ENCODE data around the gene TES. TPM values are rescaled to one million over a fixed set of nuclear protein-coding genes. Genes with fewer than 3 reads are reported as not detected.
A peak's percentile ranks its signal among the peaks of the same experiment; 100 is the strongest.
"Not testable (repeated sequence)": the region's sequence is repeated elsewhere in the genome, so short reads cannot be mapped to it uniquely, and the experiment has no call there.

The TES gene
- total and polyA plus RNA-seq, 12 donors, result 9.4 to 38.5 (median 16.9) TPM

GRCh38 chr7:116242178-116242577, 31.8 kb downstream of the TES start:
- intact Hi-C loops (cut with DNase I), result no loop called here
- peaks cover 0 to 8% (median 0%) of the 10 kb centered on the region in 11 donors for H3K9me3 ChIP-seq
- H3K27ac ChIP-seq, result no peak overlapping the region
- DNase-seq, result no peak
- peaks cover 0 to 44% (median 0%) of the 10 kb centered on the region in 9 donors for H3K36me3 ChIP-seq
- 85 to 86% methylated on average over 1 of the region's 1 CpG for WGBS, 2 donors
- no peak overlapping the region for H3K4me3 ChIP-seq
- ATAC-seq, result no peak
- H3K4me1 ChIP-seq, result peaks cover 0 to 10% (median 0%) of the 10 kb centered on the region in 9 donors
- TF ChIP-seq CTCF (IDR thresholded peaks at IDR 0.05), result no peak
- H3K27me3 ChIP-seq, result no peaks in the 10 kb centered on the region

- DNase-seq (no peak), ATAC-seq (no peak)
- intact Hi-C loops (cut with DNase I), result no loop called here
- Histone ChIP-seq H3K9me3 (peaks cover 0 to 8% (median 0%) of the 10 kb centered on the region in 11 donors), H3K27me3 (no peaks in the 10 kb centered on the region), H3K27ac (no peak overlapping the region), H3K36me3 (peaks cover 0 to 44% (median 0%) of the 10 kb centered on the region in 9 donors), H3K4me3 (no peak overlapping the region), H3K4me1 (peaks cover 0 to 10% (median 0%) of the 10 kb centered on the region in 9 donors)
- no peak for TF ChIP-seq CTCF (IDR thresholded peaks at IDR 0.05)
Measured at GRCh38 chr7:116242759-116243158, 32.4 kb downstream of the TES start.

- H3K27ac ChIP-seq; H3K4me3 ChIP-seq; H3K27me3 ChIP-seq; DNase-seq; intact Hi-C loops (cut with DNase I); H3K9me3 ChIP-seq; ATAC-seq: not testable (repeated sequence)
- 96 to 99% methylated on average over 5 of the region's 5 CpGs for WGBS, 2 donors
- peaks cover 0 to 54% (median 1%) of the 10 kb centered on the region in 9 donors for H3K36me3 ChIP-seq
- peaks cover 0 to 10% (median 0%) of the 10 kb centered on the region in 9 donors for H3K4me1 ChIP-seq
Measured at GRCh38 chr7:116244803-116245202, 34.5 kb downstream of the TES start.

- Histone ChIP-seq H3K27me3 (no peaks in the 10 kb centered on the region), H3K36me3 (peaks cover 0 to 62% (median 9%) of the 10 kb centered on the region in 9 donors), H3K9me3 (peaks cover 0 to 8% (median 0%) of the 10 kb centered on the region in 11 donors), H3K4me3 (no peak overlapping the region), H3K4me1 (peaks cover 0 to 10% (median 0%) of the 10 kb centered on the region in 9 donors), H3K27ac (no peak overlapping the region)
- no peak for ATAC-seq
- TF ChIP-seq CTCF (IDR thresholded peaks at IDR 0.05), result no peak
- 32 to 92% methylated on average over 1 of the region's 1 CpG for WGBS, 2 donors
- DNase-seq, result no peak
- intact Hi-C loops (cut with DNase I), result no loop called here
Measured at GRCh38 chr7:116246357-116246756, 36.0 kb downstream of the TES start.

GRCh38 chr7:116249969-116250553, 39.7 kb downstream of the TES start:
- WGBS, 2 donors, result 93 to 98% methylated on average over 3 of the region's 3 CpGs
- H3K4me1 ChIP-seq, result peaks cover 0 to 5% (median 0%) of the 10 kb centered on the region in 9 donors
- H3K4me3 ChIP-seq, result no peak overlapping the region
- no peaks in the 10 kb centered on the region for H3K27me3 ChIP-seq
- intact Hi-C loops (cut with DNase I), result loop anchor here in 2 of 10 donors (10.0 kb wide), 2 partner anchors 555 to 565 kb away; no protein-coding TSS in a partner anchor
- ATAC-seq (peak in 3 of 8 donors; percentile 33 to 41 (median 41)), DNase-seq (no peak)
- H3K36me3 ChIP-seq, result peaks cover 0 to 86% (median 9%) of the 10 kb centered on the region in 9 donors
- H3K9me3 ChIP-seq, result peaks cover 0 to under 1% (median 0%) of the 10 kb centered on the region in 11 donors
- TF ChIP-seq CTCF (IDR thresholded peaks at IDR 0.05), result peak in 6 of 9 donors; percentile 25 to 53 (median 41)
- H3K27ac ChIP-seq, result no peak overlapping the region
